HepG2 (cell line): Measurements from ENCODE around the gene CD68. TPM values are rescaled to one million over a fixed set of nuclear protein-coding genes. Genes with fewer than 3 reads are reported as not detected.
A peak's percentile ranks its signal among the peaks of the same experiment; 100 is the strongest.

Experiments used
- DPF2 ChIP-seq: sonication (generic); formaldehyde crosslinking; IDR thresholded peaks from 2 replicates; pipeline ENCODE4 v1.4.0; 2020; ENCODE audit warnings: mild to moderate bottlenecking, low read depth, missing genetic modification reagents, borderline replicate concordance
- EP300 ChIP-seq, 3 experiments: sonication (generic) in 1 of 3; formaldehyde crosslinking in 1 of 3; IDR thresholded peaks; 2 replicates each; pipeline versions ENCODE4 v1.5.1 to v1.6.1; 2011 to 2020; ENCODE audit warnings: low read depth in 2 of 3, low read length in 2 of 3, borderline replicate concordance in 1 of 3, improper control_type of control experiment in 1 of 3, mild to moderate bottlenecking in 1 of 3, missing genetic modification reagents in 1 of 3, moderate library complexity in 1 of 3
- HOXA9 ChIP-seq: sonication (generic); formaldehyde crosslinking; IDR thresholded peaks from 2 replicates; pipeline ENCODE4 v1.8.1; 2022; ENCODE audit warnings: missing genetic modification reagents, mild to moderate bottlenecking, moderate library complexity, borderline replicate concordance
- KDM6A ChIP-seq: IDR thresholded peaks from 2 replicates; pipeline ENCODE4 v1.6.1; 2016; ENCODE audit warnings: low read depth
- MTA3 ChIP-seq: sonication (generic); formaldehyde crosslinking; IDR thresholded peaks from 2 replicates; pipeline ENCODE4 v1.4.0; 2020; ENCODE audit warnings: missing genetic modification reagents
- NCOA1 ChIP-seq: sonication (generic); formaldehyde crosslinking; IDR thresholded peaks from 2 replicates; pipeline ENCODE4 v1.9.0; 2021; ENCODE audit warnings: missing genetic modification reagents
- NFE2L1 ChIP-seq: sonication (generic); formaldehyde crosslinking; IDR thresholded peaks from 2 replicates; pipeline ENCODE4 v1.4.0; 2020; ENCODE audit warnings: missing genetic modification reagents, mild to moderate bottlenecking, borderline replicate concordance
- NFIC ChIP-seq: IDR thresholded peaks from 2 replicates; pipeline ENCODE4 v1.6.1; 2012; ENCODE audit warnings: mild to moderate bottlenecking, low read length, inconsistent platforms
- RXRB ChIP-seq: IDR thresholded peaks from 2 replicates; pipeline ENCODE4 v1.6.1; 2016; ENCODE audit warnings: borderline replicate concordance, missing genetic modification reagents, missing compliant biosample characterization
- SP140L ChIP-seq: sonication (generic); formaldehyde crosslinking; IDR thresholded peaks from 2 replicates; pipeline ENCODE4 v1.4.0; 2020; ENCODE audit warnings: missing genetic modification reagents, borderline replicate concordance
- TAF15 ChIP-seq: fragments of 200-400 bp; formaldehyde crosslinking; IDR thresholded peaks from one replicate; pipeline ENCODE4 v1.6.1; 2018; ENCODE audit warnings: mild to moderate bottlenecking, low read depth, low read length; ENCODE audit not compliant: poor library complexity, severe bottlenecking
- TCF7L2 ChIP-seq: IDR thresholded peaks from 2 replicates; pipeline ENCODE4 v1.6.1; 2011; ENCODE audit warnings: mild to moderate bottlenecking, low read depth, low read length, moderate library complexity
- TEAD2 ChIP-seq: sonication (generic); formaldehyde crosslinking; IDR thresholded peaks from 2 replicates; pipeline ENCODE4 v1.9.0; 2021; ENCODE audit warnings: missing genetic modification reagents
- ZBTB7A ChIP-seq: sonication (generic); formaldehyde crosslinking; IDR thresholded peaks from 2 replicates; pipeline ENCODE4 v1.8.0; 2022; ENCODE audit warnings: mild to moderate bottlenecking, missing genetic modification reagents
- polyA plus RNA-seq, 8 experiments: library from polyadenylated mRNA; depleted of rRNA in 3 of 8; stranded (reverse) in 7 of 8; unstranded in 1 of 8; fragments of >200 nt; fragmentation: Illumina TruSeq in 4 of 8; extraction: Trizol in 4 of 8; gene quantifications; 2 replicates each; pipeline versions ENCODE4 v1.2.1 to v1.2.3, GENCODE V29; 2011 to 2016; ENCODE audit warnings: low read depth in 4 of 8, missing spikeins in 1 of 8, mixed read lengths in 1 of 8; ENCODE audit not compliant: insufficient read depth in 1 of 8
- total RNA-seq, 5 experiments: library from RNA; depleted of rRNA; stranded (reverse); fragments of >200 nt; fragmentation: Illumina TruSeq; extraction: Trizol; gene quantifications; 2 replicates each; pipeline ENCODE4 v1.2.3, GENCODE V29; 2016; ENCODE audit warnings: low read depth in 1 of 5
- TF ChIP-seq, protein P1 (sequence below): IDR thresholded peaks from 2 replicates; pipeline ENCODE4 v1.6.1; 2012; ENCODE audit warnings: low read depth, low read length, improper control_type of control experiment
- TF ChIP-seq, protein P2 (sequence below): sonication (generic); formaldehyde crosslinking; IDR thresholded peaks from 2 replicates; pipeline ENCODE4 v1.8.0; 2022; ENCODE audit warnings: mild to moderate bottlenecking, missing genetic modification reagents, moderate library complexity
- TF ChIP-seq, protein P3 (sequence below): IDR thresholded peaks from 2 replicates; pipeline ENCODE4 v1.6.1; 2016; ENCODE audit warnings: low read depth, control low read depth
- TF ChIP-seq, protein P4 (sequence below): sonication (generic); formaldehyde crosslinking; IDR thresholded peaks from 2 replicates; pipeline ENCODE4 v1.4.0; 2020; ENCODE audit warnings: mild to moderate bottlenecking, missing genetic modification reagents
- TF ChIP-seq, protein P5 (sequence below): IDR thresholded peaks from 2 replicates; pipeline ENCODE4 v1.6.1; 2018; ENCODE audit warnings: missing genetic modification reagents, mild to moderate bottlenecking, missing compliant biosample characterization
- TF ChIP-seq, protein P6 (sequence below): sonication (generic); formaldehyde crosslinking; IDR thresholded peaks from 2 replicates; pipeline ENCODE4 v1.8.0; 2022; ENCODE audit warnings: mild to moderate bottlenecking, missing genetic modification reagents, moderate library complexity

Gene CD68
- total and polyA plus RNA-seq, 2 of the 13 experiments (the other 11 are each of a cell fraction or from before 2014, with no cell fraction given): 10.3 to 104 TPM

DNA sequence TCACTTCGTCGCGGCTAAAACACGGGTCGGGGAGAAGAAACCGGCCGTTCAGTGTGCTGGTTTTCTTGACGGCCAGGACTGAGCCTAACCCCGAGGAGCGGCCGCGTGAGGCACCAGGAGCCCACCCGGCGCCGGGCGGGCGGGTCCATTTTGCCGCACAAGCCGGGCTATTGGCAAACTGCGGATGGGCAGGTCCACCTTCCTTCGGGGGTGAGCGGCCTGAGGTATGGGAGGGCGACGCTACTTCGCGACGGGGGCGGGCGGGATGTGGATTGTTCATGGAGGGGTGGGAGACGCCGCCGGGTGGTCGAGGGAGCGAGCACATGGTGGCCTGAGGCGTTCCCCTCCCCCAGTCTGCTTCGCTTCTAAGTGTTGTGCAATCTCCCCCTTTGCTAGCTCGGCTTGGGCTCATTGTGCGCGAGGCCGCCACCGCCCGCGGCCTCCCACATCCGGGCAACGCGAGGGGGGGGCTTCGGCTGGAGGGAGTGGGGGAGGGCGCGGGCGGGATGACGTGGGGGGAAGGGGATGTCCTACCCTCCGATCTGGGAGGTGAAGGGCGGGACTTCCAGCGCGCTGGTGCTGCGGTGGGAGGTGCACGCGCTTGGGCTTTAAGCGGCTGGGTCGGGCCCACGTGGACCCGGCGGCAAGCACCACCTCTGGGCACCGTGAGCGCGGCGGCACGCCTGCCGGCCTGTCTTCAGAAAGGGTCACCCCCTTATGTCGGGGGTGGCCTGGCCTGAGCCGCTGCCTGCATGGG is 5.9 kb upstream of the CD68 start (continued):
- TF ChIP-seq, protein P1, sequence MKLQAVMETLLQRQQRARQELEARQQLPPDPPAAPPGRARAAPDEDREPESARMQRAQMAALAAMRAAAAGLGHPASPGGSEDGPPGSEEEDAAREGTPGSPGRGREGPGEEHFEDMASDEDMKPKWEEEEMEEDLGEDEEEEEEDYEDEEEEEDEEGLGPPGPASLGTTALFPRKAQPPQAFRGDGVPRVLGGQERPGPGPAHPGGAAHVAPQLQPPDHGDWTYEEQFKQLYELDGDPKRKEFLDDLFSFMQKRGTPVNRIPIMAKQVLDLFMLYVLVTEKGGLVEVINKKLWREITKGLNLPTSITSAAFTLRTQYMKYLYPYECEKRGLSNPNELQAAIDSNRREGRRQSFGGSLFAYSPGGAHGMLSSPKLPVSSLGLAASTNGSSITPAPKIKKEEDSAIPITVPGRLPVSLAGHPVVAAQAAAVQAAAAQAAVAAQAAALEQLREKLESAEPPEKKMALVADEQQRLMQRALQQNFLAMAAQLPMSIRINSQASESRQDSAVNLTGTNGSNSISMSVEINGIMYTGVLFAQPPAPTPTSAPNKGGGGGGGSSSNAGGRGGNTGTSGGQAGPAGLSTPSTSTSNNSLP: no peak
- no peak for TF ChIP-seq TEAD2
- no peak for TF ChIP-seq NFIC
- TF ChIP-seq NCOA1 (CRISPR knock-in tag): no peak
- TF ChIP-seq HOXA9: no peak
- TF ChIP-seq, protein P2, sequence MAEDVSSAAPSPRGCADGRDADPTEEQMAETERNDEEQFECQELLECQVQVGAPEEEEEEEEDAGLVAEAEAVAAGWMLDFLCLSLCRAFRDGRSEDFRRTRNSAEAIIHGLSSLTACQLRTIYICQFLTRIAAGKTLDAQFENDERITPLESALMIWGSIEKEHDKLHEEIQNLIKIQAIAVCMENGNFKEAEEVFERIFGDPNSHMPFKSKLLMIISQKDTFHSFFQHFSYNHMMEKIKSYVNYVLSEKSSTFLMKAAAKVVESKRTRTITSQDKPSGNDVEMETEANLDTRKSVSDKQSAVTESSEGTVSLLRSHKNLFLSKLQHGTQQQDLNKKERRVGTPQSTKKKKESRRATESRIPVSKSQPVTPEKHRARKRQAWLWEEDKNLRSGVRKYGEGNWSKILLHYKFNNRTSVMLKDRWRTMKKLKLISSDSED: no peak
- TF ChIP-seq, protein P3, sequence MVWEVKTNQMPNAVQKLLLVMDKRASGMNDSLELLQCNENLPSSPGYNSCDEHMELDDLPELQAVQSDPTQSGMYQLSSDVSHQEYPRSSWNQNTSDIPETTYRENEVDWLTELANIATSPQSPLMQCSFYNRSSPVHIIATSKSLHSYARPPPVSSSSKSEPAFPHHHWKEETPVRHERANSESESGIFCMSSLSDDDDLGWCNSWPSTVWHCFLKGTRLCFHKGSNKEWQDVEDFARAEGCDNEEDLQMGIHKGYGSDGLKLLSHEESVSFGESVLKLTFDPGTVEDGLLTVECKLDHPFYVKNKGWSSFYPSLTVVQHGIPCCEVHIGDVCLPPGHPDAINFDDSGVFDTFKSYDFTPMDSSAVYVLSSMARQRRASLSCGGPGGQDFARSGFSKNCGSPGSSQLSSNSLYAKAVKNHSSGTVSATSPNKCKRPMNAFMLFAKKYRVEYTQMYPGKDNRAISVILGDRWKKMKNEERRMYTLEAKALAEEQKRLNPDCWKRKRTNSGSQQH (CRISPR knock-in tag): peak; percentile 95
- TF ChIP-seq ZBTB7A: peak; percentile 76; the same call in 1 of the 2 replicates
- no peak for TF ChIP-seq NFE2L1 (CRISPR knock-in tag)
- peak; percentile 58; the same call in 1 of the 2 replicates for TF ChIP-seq RXRB (CRISPR knock-in tag)
- TF ChIP-seq MTA3 (CRISPR knock-in tag): no peak
- no peak for TF ChIP-seq TAF15
- TF ChIP-seq TCF7L2: no peak
- TF ChIP-seq, protein P4, sequence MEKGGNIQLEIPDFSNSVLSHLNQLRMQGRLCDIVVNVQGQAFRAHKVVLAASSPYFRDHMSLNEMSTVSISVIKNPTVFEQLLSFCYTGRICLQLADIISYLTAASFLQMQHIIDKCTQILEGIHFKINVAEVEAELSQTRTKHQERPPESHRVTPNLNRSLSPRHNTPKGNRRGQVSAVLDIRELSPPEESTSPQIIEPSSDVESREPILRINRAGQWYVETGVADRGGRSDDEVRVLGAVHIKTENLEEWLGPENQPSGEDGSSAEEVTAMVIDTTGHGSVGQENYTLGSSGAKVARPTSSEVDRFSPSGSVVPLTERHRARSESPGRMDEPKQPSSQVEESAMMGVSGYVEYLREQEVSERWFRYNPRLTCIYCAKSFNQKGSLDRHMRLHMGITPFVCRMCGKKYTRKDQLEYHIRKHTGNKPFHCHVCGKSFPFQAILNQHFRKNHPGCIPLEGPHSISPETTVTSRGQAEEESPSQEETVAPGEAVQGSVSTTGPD (CRISPR knock-in tag): no peak
- TF ChIP-seq, protein P5, sequence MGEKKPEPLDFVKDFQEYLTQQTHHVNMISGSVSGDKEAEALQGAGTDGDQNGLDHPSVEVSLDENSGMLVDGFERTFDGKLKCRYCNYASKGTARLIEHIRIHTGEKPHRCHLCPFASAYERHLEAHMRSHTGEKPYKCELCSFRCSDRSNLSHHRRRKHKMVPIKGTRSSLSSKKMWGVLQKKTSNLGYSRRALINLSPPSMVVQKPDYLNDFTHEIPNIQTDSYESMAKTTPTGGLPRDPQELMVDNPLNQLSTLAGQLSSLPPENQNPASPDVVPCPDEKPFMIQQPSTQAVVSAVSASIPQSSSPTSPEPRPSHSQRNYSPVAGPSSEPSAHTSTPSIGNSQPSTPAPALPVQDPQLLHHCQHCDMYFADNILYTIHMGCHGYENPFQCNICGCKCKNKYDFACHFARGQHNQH (CRISPR knock-in tag): 0 out of 2 replicates have a peak, but pooled peaks have one; percentile 27
- TF ChIP-seq DPF2 (CRISPR knock-in tag): no peak
- TF ChIP-seq EP300 (IDR thresholded peaks at IDR 0.05; ENCODE audit: low read depth in 2 of 2, low read length in 2 of 2): peak; percentile 41 to 84; a peak in 3 of 4 replicates
- TF ChIP-seq EP300 (CRISPR knock-in tag; IDR thresholded peaks at IDR 0.05; ENCODE audit: borderline replicate concordance): peak; percentile 44; the same call in 1 of the 2 replicates
- TF ChIP-seq KDM6A (CRISPR knock-in tag): 0 out of 2 replicates have a peak, but pooled peaks have one; percentile 32
- no peak for TF ChIP-seq SP140L
- TF ChIP-seq, protein P6, sequence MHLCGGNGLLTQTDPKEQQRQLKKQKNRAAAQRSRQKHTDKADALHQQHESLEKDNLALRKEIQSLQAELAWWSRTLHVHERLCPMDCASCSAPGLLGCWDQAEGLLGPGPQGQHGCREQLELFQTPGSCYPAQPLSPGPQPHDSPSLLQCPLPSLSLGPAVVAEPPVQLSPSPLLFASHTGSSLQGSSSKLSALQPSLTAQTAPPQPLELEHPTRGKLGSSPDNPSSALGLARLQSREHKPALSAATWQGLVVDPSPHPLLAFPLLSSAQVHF (CRISPR knock-in tag): no peak
